Ishikawa (cell line): ENCODE measurements around the gene TM6SF1.

Source experiments
- CEBPB ChIP-seq: IDR thresholded peaks from 2 replicates; pipeline ENCODE4 v1.6.1; 2012
- TF ChIP-seq, protein P1 (sequence below): IDR thresholded peaks from 2 replicates; pipeline ENCODE4 v1.6.1; 2012; ENCODE audit warnings: low read depth, mild to moderate bottlenecking

DNA sequence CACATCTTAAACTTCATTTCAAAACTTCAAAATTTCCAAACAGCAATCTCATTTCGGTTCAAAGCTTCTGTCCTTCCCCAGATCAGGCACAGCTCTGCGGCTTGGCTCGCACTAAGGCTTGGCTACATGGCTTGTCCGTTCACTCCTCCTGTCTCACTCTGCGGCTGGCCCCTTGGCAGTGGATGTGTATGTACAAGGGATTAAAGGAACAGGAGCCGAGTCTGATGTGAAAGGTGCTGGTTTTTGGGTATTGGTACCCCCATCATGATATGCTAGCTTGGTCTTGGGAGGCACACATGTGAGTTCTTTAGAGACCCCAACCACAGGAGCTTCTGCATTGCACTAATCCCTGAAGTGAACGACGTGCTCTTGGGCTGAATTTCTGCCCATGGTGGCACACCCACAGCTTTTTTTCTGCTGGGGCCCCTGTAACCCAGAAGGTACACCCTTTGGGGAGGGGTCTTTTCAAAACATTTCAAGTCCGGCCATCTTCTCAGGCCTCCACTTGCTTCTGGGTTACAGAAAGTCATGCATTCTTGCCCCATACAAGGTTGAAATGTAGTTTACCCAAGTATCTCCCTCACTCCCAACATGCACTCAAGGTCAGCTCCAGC, 12.6 kb downstream of the TM6SF1 start:
- TF ChIP-seq CEBPB: no peak
- TF ChIP-seq, protein P1, sequence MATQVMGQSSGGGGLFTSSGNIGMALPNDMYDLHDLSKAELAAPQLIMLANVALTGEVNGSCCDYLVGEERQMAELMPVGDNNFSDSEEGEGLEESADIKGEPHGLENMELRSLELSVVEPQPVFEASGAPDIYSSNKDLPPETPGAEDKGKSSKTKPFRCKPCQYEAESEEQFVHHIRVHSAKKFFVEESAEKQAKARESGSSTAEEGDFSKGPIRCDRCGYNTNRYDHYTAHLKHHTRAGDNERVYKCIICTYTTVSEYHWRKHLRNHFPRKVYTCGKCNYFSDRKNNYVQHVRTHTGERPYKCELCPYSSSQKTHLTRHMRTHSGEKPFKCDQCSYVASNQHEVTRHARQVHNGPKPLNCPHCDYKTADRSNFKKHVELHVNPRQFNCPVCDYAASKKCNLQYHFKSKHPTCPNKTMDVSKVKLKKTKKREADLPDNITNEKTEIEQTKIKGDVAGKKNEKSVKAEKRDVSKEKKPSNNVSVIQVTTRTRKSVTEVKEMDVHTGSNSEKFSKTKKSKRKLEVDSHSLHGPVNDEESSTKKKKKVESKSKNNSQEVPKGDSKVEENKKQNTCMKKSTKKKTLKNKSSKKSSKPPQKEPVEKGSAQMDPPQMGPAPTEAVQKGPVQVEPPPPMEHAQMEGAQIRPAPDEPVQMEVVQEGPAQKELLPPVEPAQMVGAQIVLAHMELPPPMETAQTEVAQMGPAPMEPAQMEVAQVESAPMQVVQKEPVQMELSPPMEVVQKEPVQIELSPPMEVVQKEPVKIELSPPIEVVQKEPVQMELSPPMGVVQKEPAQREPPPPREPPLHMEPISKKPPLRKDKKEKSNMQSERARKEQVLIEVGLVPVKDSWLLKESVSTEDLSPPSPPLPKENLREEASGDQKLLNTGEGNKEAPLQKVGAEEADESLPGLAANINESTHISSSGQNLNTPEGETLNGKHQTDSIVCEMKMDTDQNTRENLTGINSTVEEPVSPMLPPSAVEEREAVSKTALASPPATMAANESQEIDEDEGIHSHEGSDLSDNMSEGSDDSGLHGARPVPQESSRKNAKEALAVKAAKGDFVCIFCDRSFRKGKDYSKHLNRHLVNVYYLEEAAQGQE: no peak
